Activated CD4-positive, alpha-beta T cell treated with anti-CD3 and anti-CD28 coated beads, Interleukin-2, amount 50 U/mL, for 48 hours (primary cell): ENCODE measurements around the gene RCAN2.

Experiments
- DNase-seq, 2 experiments: peaks; one replicate each; pipeline ENCODE4 v3.0.0-alpha.2; 2020

RCAN2 gene

GRCh38 chr6:46491201-46491627 lies at the start of gene RCAN2:
RCAN2 (minus strand) TSS chr6:46491449.
- peak; percentile 24 to 25 for DNase-seq

GRCh38 chr6:46539866-46540265 lies 48.6 kb upstream of the RCAN2 start:
- DNase-seq: no peak

- DNase-seq: no peak
Observed at GRCh38 chr6:46538800-46539480, 47.7 kb upstream of the RCAN2 start.

- no peak for DNase-seq
Observed at GRCh38 chr6:46530896-46531295, 39.6 kb upstream of the RCAN2 start.

- no peak for DNase-seq
Observed at GRCh38 chr6:46528961-46529750, 37.9 kb upstream of the RCAN2 start.

- no peak for DNase-seq
Observed at GRCh38 chr6:46526607-46527006, 35.4 kb upstream of the RCAN2 start.

- no peak for DNase-seq
Observed at GRCh38 chr6:46525583-46525982, 34.3 kb upstream of the RCAN2 start.

- no peak for DNase-seq
Observed at GRCh38 chr6:46521464-46521971, 30.3 kb upstream of the RCAN2 start.

- no peak for DNase-seq
Observed at GRCh38 chr6:46517202-46517601, 26.0 kb upstream of the RCAN2 start.

GRCh38 chr6:46513533-46513932 lies 22.3 kb upstream of the RCAN2 start:
- DNase-seq: no peak

GRCh38 chr6:46511320-46511719 lies 20.1 kb upstream of the RCAN2 start:
- DNase-seq: no peak

GRCh38 chr6:46510651-46511050 lies 19.4 kb upstream of the RCAN2 start:
- DNase-seq: no peak

GRCh38 chr6:46509981-46510510 lies 18.8 kb upstream of the RCAN2 start:
- no peak for DNase-seq

- no peak for DNase-seq
Observed at GRCh38 chr6:46509063-46509462, 17.8 kb upstream of the RCAN2 start.

GRCh38 chr6:46507426-46507825 lies 16.2 kb upstream of the RCAN2 start:
- DNase-seq: no peak

GRCh38 chr6:46505693-46506512 lies 14.7 kb upstream of the RCAN2 start:
- DNase-seq: no peak

- DNase-seq: no peak
Observed at GRCh38 chr6:46504242-46504641, 13.0 kb upstream of the RCAN2 start.

- DNase-seq: no peak
Observed at GRCh38 chr6:46502486-46503119, 11.4 kb upstream of the RCAN2 start.

- no peak for DNase-seq
Observed at GRCh38 chr6:46501136-46502089, 10.2 kb upstream of the RCAN2 start.

- DNase-seq: no peak
Observed at GRCh38 chr6:46500382-46500781, 9.1 kb upstream of the RCAN2 start.
